ENCODE data around the gene ABCB1.

The ABCB1 gene

DNA sequence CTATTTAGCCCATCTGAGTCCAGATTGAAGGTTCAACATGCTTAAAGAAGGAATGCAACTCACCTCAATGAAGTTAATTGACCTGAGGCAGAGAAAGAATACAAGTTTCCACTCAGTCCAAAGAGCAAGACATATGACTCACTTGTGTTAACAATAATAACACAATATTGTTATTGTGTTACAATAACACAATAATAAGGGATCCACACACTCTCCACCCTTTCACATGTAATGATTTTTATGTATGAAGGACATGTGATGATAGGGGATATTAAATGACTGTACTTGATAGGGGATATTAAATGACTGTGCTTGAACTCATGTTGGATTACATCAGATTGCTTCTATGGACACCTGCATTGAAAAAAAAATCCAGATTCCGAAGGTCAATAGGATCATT, 3.6 kb upstream of the ABCB1 start:
- no peaks in the 10 kb centered on the region for H3K9me3 ChIP-seq (replicated peaks; ENCODE audit: low read length)
- H3K4me1 ChIP-seq (ENCODE audit: control insufficient read depth, insufficient read depth, low read length), result peaks cover 15% of the 10 kb centered on the region
- no peak overlapping the region for H3K4me3 ChIP-seq (ENCODE audit: low read length)
- peaks cover 17% of the 10 kb centered on the region for H3K27me3 ChIP-seq (ENCODE audit: control insufficient read depth, insufficient read depth, low read length)
- no peaks in the 10 kb centered on the region for H3K36me3 ChIP-seq (ENCODE audit: insufficient read depth, low read length)
- no peak overlapping the region for H3K4me2 ChIP-seq (ENCODE audit: low read length)
- no peak overlapping the region for H3K9ac ChIP-seq (ENCODE audit: low read depth, low read length)

- Histone ChIP-seq H3K9ac (ENCODE audit: low read depth, low read length) (no peak overlapping the region), H3K27me3 (ENCODE audit: control insufficient read depth, insufficient read depth, low read length) (peaks cover 22% of the 10 kb centered on the region), H3K36me3 (ENCODE audit: insufficient read depth, low read length) (no peaks in the 10 kb centered on the region), H3K4me1 (ENCODE audit: control insufficient read depth, insufficient read depth, low read length) (peaks cover 4% of the 10 kb centered on the region), H3K4me2 (ENCODE audit: low read length) (no peak overlapping the region), H3K9me3 (replicated peaks; ENCODE audit: low read length) (no peaks in the 10 kb centered on the region), H3K4me3 (ENCODE audit: low read length) (no peak overlapping the region)
Measured at GRCh38 chr7:87599336-87599735, 1.3 kb downstream of the ABCB1 start.

DNA sequence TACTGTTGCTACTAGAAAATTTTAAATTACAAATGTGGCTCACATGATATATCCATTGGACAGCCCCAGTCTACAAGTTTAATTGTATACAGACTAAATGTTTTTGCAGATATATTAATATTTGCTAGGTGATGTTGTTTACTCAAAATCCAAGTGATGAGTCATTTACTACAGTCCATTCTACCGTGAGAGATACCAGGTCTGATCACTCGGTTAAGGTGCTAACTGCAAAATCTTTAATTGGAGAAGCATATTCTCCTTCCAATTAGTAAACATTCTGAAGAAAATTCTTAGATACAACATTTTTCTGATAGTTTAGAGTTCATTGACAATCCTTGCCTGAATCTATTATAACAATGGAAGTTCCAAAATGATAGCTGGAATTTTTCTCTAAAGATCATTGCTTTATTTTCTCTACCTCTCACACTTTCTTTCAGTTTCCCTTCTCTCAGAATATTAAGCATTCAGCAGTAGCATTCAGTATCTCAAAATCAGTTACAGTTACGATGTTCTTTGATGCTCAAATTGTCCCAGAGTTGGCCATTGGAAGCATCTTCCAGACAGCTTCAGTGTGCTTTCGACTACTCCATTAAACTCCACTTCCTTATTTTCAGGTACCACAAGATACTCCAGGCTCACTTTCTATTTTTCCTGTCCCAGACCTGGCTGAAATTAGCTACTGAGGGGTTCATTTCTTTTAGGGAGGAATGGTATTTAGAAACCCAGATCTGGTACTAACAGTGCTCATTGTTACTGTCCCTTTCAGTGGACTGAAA, 2.3 kb downstream of the ABCB1 start:
- no peak overlapping the region for H3K4me2 ChIP-seq (ENCODE audit: low read length)
- no peak overlapping the region for H3K4me3 ChIP-seq (ENCODE audit: low read length)
- no peaks in the 10 kb centered on the region for H3K9me3 ChIP-seq (replicated peaks; ENCODE audit: low read length)
- no peak overlapping the region for H3K9ac ChIP-seq (ENCODE audit: low read depth, low read length)
- no peaks in the 10 kb centered on the region for H3K36me3 ChIP-seq (ENCODE audit: insufficient read depth, low read length)
- peaks cover 25% of the 10 kb centered on the region for H3K27me3 ChIP-seq (ENCODE audit: control insufficient read depth, insufficient read depth, low read length)
- H3K4me1 ChIP-seq (ENCODE audit: control insufficient read depth, insufficient read depth, low read length), result peaks cover 4% of the 10 kb centered on the region

DNA sequence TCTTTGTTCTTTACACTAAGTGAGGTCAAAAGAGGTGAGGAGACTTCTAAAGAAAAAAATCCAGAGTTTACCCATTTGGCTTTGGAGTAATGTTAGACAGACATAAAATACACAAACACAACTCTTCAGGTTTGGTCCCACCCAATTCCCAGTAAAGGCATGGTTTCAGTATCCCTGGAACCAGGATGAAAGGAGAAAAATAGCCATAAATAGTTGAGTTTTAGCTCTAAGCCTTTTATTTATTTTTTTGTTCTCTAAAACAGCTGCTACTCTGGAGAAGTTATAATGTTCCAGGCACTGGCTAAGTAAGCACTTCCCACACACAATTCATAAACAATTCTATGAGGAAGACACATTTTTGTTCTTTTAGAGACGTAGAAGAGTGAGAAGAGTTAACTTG, 4.0 kb downstream of the ABCB1 start:
- Histone ChIP-seq H3K4me3 (ENCODE audit: low read length) (no peak overlapping the region), H3K9me3 (replicated peaks; ENCODE audit: low read length) (no peaks in the 10 kb centered on the region), H3K9ac (ENCODE audit: low read depth, low read length) (no peak overlapping the region), H3K27me3 (ENCODE audit: control insufficient read depth, insufficient read depth, low read length) (peaks cover 24% of the 10 kb centered on the region), H3K4me2 (ENCODE audit: low read length) (no peak overlapping the region), H3K36me3 (ENCODE audit: insufficient read depth, low read length) (no peaks in the 10 kb centered on the region), H3K4me1 (ENCODE audit: control insufficient read depth, insufficient read depth, low read length) (peaks cover 4% of the 10 kb centered on the region)

DNA sequence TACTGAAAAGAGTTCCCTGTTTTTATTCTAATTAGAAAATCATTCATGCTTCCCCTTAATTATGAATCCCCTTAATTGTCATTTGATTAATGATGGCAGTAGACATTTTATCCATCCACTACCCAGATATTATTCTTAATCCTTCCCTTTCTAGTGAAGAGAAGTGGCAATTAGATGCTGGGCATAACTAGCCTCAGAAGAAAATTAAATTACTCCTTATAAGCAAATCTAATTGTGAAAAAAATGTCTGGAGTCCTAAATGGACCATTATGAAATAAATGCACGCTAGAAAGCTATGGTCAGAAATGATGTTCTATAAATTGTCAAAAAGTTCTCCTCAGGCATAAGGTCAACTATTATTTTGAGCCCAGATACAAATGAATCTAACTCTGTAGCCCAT, 4.5 kb downstream of the ABCB1 start:
- Histone ChIP-seq H3K4me2 (ENCODE audit: low read length) (no peak overlapping the region), H3K27me3 (ENCODE audit: control insufficient read depth, insufficient read depth, low read length) (peaks cover 21% of the 10 kb centered on the region), H3K4me1 (ENCODE audit: control insufficient read depth, insufficient read depth, low read length) (peaks cover 4% of the 10 kb centered on the region), H3K9ac (ENCODE audit: low read depth, low read length) (no peak overlapping the region), H3K9me3 (replicated peaks; ENCODE audit: low read length) (no peaks in the 10 kb centered on the region), H3K36me3 (ENCODE audit: insufficient read depth, low read length) (no peaks in the 10 kb centered on the region), H3K4me3 (ENCODE audit: low read length) (no peak overlapping the region)

DNA sequence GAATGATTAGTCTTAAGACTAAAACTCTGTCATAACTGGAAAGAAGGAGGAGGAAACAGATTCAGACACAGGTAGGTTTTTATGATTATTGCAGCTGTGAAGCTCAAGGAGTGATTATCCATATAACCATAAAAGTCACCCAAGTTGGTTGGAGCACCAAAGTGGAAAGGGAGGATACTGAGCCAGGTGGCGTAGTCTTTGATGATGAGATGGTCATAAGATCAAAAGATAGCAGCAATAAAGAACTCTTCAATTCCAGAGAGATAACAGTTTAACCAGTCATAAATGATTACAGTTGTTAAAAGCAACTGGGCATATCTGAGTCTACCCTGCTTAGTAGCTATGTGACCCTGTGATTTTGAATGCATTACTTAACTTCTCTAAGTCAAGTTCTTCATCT, 8.4 kb downstream of the ABCB1 start:
- Histone ChIP-seq H3K27me3 (ENCODE audit: control insufficient read depth, insufficient read depth, low read length) (peaks cover 5% of the 10 kb centered on the region), H3K4me2 (ENCODE audit: low read length) (no peak overlapping the region), H3K9me3 (replicated peaks; ENCODE audit: low read length) (no peaks in the 10 kb centered on the region), H3K4me1 (ENCODE audit: control insufficient read depth, insufficient read depth, low read length) (no peaks in the 10 kb centered on the region), H3K4me3 (ENCODE audit: low read length) (no peak overlapping the region), H3K9ac (ENCODE audit: low read depth, low read length) (no peak overlapping the region), H3K36me3 (ENCODE audit: insufficient read depth, low read length) (no peaks in the 10 kb centered on the region)

GRCh38 chr7:87591211-87591610, 9.5 kb downstream of the ABCB1 start:
- peaks cover 5% of the 10 kb centered on the region for H3K27me3 ChIP-seq (ENCODE audit: control insufficient read depth, insufficient read depth, low read length)
- H3K4me1 ChIP-seq (ENCODE audit: control insufficient read depth, insufficient read depth, low read length), result no peaks in the 10 kb centered on the region
- H3K4me3 ChIP-seq (ENCODE audit: low read length), result no peak overlapping the region
- no peaks in the 10 kb centered on the region for H3K9me3 ChIP-seq (replicated peaks; ENCODE audit: low read length)
- H3K36me3 ChIP-seq (ENCODE audit: insufficient read depth, low read length), result no peaks in the 10 kb centered on the region
- H3K4me2 ChIP-seq (ENCODE audit: low read length), result no peak overlapping the region
- H3K9ac ChIP-seq (ENCODE audit: low read depth, low read length), result no peak overlapping the region

GRCh38 chr7:87590578-87590977, 10.1 kb downstream of the ABCB1 start:
- H3K9me3 ChIP-seq (replicated peaks; ENCODE audit: low read length), result no peaks in the 10 kb centered on the region
- peaks cover 5% of the 10 kb centered on the region for H3K27me3 ChIP-seq (ENCODE audit: control insufficient read depth, insufficient read depth, low read length)
- no peaks in the 10 kb centered on the region for H3K36me3 ChIP-seq (ENCODE audit: insufficient read depth, low read length)
- no peak overlapping the region for H3K4me3 ChIP-seq (ENCODE audit: low read length)
- no peaks in the 10 kb centered on the region for H3K4me1 ChIP-seq (ENCODE audit: control insufficient read depth, insufficient read depth, low read length)
- H3K9ac ChIP-seq (ENCODE audit: low read depth, low read length), result no peak overlapping the region
- no peak overlapping the region for H3K4me2 ChIP-seq (ENCODE audit: low read length)

DNA sequence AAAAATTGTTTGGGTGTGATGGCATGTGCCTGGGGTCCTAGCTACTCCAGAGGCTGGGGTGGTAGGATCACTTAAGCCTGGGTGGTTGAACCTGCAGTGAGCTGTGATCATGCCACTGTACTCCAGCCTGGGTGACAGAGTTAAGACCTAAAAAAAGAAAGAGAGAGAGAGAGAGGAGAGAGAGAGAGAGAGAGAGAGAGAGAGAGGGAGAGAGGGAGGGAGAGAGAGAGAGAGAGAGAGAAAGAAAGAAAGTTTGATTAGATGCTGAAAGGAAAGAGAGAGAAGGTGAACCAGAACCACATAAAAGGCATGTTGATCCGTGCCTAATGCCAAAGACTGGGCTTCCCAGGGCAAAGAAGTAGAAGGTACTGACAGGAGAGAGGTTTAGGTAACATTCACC, 11.1 kb downstream of the ABCB1 start:
- H3K9me3 ChIP-seq (replicated peaks; ENCODE audit: low read length), result no peaks in the 10 kb centered on the region
- no peak overlapping the region for H3K4me3 ChIP-seq (ENCODE audit: low read length)
- no peak overlapping the region for H3K9ac ChIP-seq (ENCODE audit: low read depth, low read length)
- H3K27me3 ChIP-seq (ENCODE audit: control insufficient read depth, insufficient read depth, low read length), result peaks cover 5% of the 10 kb centered on the region
- no peak overlapping the region for H3K4me2 ChIP-seq (ENCODE audit: low read length)
- no peaks in the 10 kb centered on the region for H3K36me3 ChIP-seq (ENCODE audit: insufficient read depth, low read length)
- no peaks in the 10 kb centered on the region for H3K4me1 ChIP-seq (ENCODE audit: control insufficient read depth, insufficient read depth, low read length)

GRCh38 chr7:87581723-87582122, 19.0 kb downstream of the ABCB1 start:
- H3K9ac ChIP-seq (ENCODE audit: low read depth, low read length), result no peak overlapping the region
- H3K4me2 ChIP-seq (ENCODE audit: low read length), result no peak overlapping the region
- H3K36me3 ChIP-seq (ENCODE audit: insufficient read depth, low read length), result no peaks in the 10 kb centered on the region
- no peaks in the 10 kb centered on the region for H3K9me3 ChIP-seq (replicated peaks; ENCODE audit: low read length)
- no peak overlapping the region for H3K4me3 ChIP-seq (ENCODE audit: low read length)
- H3K27me3 ChIP-seq (ENCODE audit: control insufficient read depth, insufficient read depth, low read length), result peaks cover 2% of the 10 kb centered on the region
- no peaks in the 10 kb centered on the region for H3K4me1 ChIP-seq (ENCODE audit: control insufficient read depth, insufficient read depth, low read length)

GRCh38 chr7:87580636-87581035, 20.0 kb downstream of the ABCB1 start:
- Histone ChIP-seq H3K9me3 (replicated peaks; ENCODE audit: low read length) (no peaks in the 10 kb centered on the region), H3K36me3 (ENCODE audit: insufficient read depth, low read length) (no peaks in the 10 kb centered on the region), H3K4me2 (ENCODE audit: low read length) (no peak overlapping the region), H3K4me3 (ENCODE audit: low read length) (no peak overlapping the region), H3K4me1 (ENCODE audit: control insufficient read depth, insufficient read depth, low read length) (no peaks in the 10 kb centered on the region), H3K27me3 (ENCODE audit: control insufficient read depth, insufficient read depth, low read length) (peaks cover 2% of the 10 kb centered on the region), H3K9ac (ENCODE audit: low read depth, low read length) (no peak overlapping the region)

DNA sequence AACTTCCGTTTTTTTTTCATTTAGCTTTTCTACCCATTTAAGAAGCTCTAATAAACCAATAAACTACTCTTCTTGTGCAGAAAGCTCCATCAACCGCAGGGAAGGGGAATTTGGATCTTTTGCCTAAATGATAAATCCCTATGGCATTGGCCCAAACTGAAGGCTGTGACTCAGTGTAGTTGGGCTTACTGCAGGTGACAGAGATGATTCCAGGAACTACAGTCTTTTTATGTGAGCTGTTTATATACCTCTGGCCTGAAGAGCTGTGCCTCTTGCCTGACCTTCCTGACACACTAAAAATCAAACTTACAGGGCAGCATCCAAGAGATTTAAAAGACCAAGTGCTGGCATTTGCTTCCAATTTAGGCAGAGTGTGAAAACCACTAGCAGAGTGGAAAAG, 25.2 kb downstream of the ABCB1 start:
- no peaks in the 10 kb centered on the region for H3K36me3 ChIP-seq (ENCODE audit: insufficient read depth, low read length)
- H3K4me1 ChIP-seq (ENCODE audit: control insufficient read depth, insufficient read depth, low read length), result peaks cover 12% of the 10 kb centered on the region
- no peaks in the 10 kb centered on the region for H3K27me3 ChIP-seq (ENCODE audit: control insufficient read depth, insufficient read depth, low read length)
- H3K4me3 ChIP-seq (ENCODE audit: low read length), result no peak overlapping the region
- no peaks in the 10 kb centered on the region for H3K9me3 ChIP-seq (replicated peaks; ENCODE audit: low read length)
- no peak overlapping the region for H3K4me2 ChIP-seq (ENCODE audit: low read length)
- H3K9ac ChIP-seq (ENCODE audit: low read depth, low read length), result no peak overlapping the region

All from skeletal muscle satellite cell (primary cell).